ENCODE measurements around the gene TRMT2A.

Gene TRMT2A

GRCh38 chr22:20065896-20066616 lies 51.0 kb downstream of the TRMT2A start:
- DNase-seq (ENCODE audit: low read depth in 1 of 2, low spot score in 1 of 2), result no peak

GRCh38 chr22:20064545-20065262 lies 52.3 kb downstream of the TRMT2A start:
- no peak for DNase-seq (ENCODE audit: low read depth in 1 of 2, low spot score in 1 of 2)

- DNase-seq (ENCODE audit: low read depth in 1 of 2, low spot score in 1 of 2), result no peak
These were observed 52.9 kb downstream of the TRMT2A start for GRCh38 chr22:20064140-20064480.

DNA sequence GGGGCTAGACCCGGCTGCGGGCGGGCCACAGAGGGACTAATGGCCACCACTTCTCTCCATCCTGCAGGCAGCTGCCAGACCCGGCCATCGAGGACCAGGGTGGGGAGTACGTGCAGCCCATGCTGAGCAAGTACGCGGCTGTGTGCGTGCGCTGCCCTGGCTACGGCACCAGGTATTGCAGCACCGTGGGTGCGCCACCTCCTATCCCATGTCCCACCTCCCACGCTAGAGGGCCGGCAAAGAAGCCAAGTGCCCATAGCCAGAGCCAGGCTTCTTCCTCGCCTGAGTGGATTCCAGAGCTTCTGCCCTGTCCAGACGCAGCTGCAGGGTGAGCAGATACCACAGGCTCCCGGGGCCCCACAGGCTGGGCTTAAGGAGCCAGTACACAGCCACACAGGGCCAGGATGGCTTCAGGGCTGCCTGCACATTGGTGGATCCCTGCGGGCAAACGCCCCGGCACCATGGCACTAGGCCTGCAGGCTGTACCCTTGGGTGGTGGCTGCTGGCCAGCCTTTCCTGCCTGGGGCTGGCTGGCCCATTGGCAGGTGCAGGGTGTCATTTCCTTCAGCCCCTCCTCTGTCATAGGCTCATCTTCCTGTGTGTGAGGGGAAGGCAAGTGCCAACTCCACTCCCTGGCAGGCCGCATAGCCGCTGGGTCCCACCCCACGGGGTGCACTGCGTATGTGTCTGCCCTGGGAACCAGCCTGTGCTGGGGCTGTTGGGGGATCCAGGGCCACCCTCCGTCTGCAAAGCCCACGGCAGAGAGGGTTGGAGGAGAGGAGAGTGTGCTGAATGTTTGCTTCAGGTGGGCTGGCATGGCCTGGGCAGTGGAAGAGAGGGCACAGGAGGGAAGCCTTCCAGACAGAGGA lies 53.5 kb downstream of the TRMT2A start:
- no peak for DNase-seq (ENCODE audit: low read depth in 1 of 2, low spot score in 1 of 2)

- no peak for DNase-seq (ENCODE audit: low read depth in 1 of 2, low spot score in 1 of 2)
These were observed 54.3 kb downstream of the TRMT2A start for GRCh38 chr22:20062766-20063083.

DNA sequence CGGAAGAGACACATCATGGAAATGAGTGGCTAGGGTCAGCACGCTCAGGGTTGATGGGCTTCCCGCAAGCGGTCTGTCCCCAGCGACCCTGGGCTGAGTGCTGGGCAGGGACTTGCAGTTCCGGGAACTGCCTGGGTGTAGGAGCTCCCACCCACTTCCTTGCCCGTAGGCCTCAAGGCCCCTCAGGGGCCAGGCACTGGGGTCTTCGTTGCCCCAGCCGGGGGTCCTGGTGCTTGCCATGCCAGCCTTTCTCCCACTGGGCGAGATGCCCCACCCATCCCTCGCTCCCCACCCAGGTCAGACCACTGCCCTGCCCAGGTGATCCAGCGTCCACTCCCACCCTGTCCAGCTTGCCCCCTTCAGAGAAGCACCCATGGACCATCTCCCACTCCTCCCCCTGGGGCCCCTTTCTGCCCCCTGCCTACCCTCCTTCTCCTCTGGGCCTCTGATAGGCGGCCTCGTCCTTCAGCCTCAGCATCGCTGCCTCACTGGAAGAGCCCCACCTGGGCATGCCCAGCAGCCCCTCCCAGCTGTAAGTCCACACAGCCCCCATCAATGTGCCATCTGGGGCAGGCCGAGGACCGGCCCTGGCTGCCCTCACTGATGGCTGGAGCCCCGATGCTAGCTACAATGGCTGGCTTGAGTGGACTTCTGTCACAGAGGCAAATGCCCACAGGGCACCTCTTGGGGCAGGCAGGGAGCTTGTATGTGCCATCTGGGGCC lies 54.8 kb downstream of the TRMT2A start:
- no peak for DNase-seq (ENCODE audit: low read depth in 1 of 2, low spot score in 1 of 2)
